Loucy (cell line): ENCODE measurements around the gene TSGA10.

Experiments
- CTCF ChIP-seq: fragments of 200-600 bp; sonication (generic); conservative IDR thresholded peaks from 2 replicates; pipeline ENCODE4 v1.5.1; 2014; ENCODE audit warnings: mild to moderate bottlenecking, antibody characterized with exemption, low read length
- EZH2phosphoT487 ChIP-seq: fragments of 200-600 bp; IDR thresholded peaks from 2 replicates; pipeline ENCODE4 v1.6.1; 2018; ENCODE audit warnings: antibody characterized with exemption, mild to moderate bottlenecking, moderate library complexity, borderline replicate concordance

GRCh38 chr2:99166218-99166617, 11.5 kb upstream of the TSGA10 start:
- TF ChIP-seq CTCF (no peak), EZH2phosphoT487 (no peak)
